Measurements from ENCODE around the gene SEC23B. TPM values are rescaled to one million over a fixed set of nuclear protein-coding genes. Genes with fewer than 3 reads are reported as not detected.
A peak's percentile ranks its signal among the peaks of the same experiment; 100 is the strongest.

Gene SEC23B
- total RNA-seq (2021; fragmentation: NEBNext Ultra II Directional; extraction: Animal tissue kit (Norgen Biotek cat#: 25700)) = 61.2 and 62.8 TPM in 2 replicates
- polyA plus RNA-seq (2011; rRNA removed) = 49.6 and 53.3 TPM in 2 replicates
- polyA plus RNA-seq (2011; cell fraction: cytosol; rRNA removed) = 59.5 TPM
- 52.9 TPM for polyA plus RNA-seq (2011; cell fraction: nucleus; rRNA removed)
- 50.0 to 67.3 TPM (median 61.8 TPM) in 4 replicates for polyA plus RNA-seq (2012, experiment 1 of 2)
- 13.8 TPM for polyA plus RNA-seq (2012, experiment 2 of 2)
- polyA plus RNA-seq (2013, experiment 1 of 2) = 30.8 TPM
- polyA plus RNA-seq (2013, experiment 2 of 2) = 31.0 TPM
- 111 and 178 TPM in 2 replicates for polyA minus RNA-seq (2011; rRNA and poly(A)+ RNA removed)
- 39.0 TPM for polyA minus RNA-seq (2011; cell fraction: cytosol; rRNA and poly(A)+ RNA removed)
- 48.4 TPM for polyA minus RNA-seq (2011; cell fraction: nucleus; rRNA and poly(A)+ RNA removed)
- long read RNA-seq, experiment 1, transcript SEC23B-204 (20 exons, 3,484 nt) = major isoform, 12 of 63 reads
- long read RNA-seq, experiment 1, partial matches to known transcripts = 42 of 63 reads
- long read RNA-seq, experiment 1, other reads (novel, unspliced or antisense) = 5 of 63 reads
- long read RNA-seq, experiment 2, transcript SEC23B-204 (20 exons, 3,484 nt) = minor isoform, 14 of 45 reads
- long read RNA-seq, experiment 2, transcript SEC23B-202 (20 exons, 3,464 nt) = major isoform, 19 of 45 reads
- long read RNA-seq, experiment 2, partial matches to known transcripts = 8 of 45 reads
- long read RNA-seq, experiment 2, other reads (novel, unspliced or antisense) = 2 of 45 reads

GRCh38 chr20:18507218-18508191 lies at the start of gene SEC23B:
TSS of gene SEC23B (plus strand) at chr20:18507940. CDS start at chr20:18510836, 2,896 bp downstream.
- H3K79me1 ChIP-seq (ENCODE audit: low read depth, low read length) = no peaks in the 10 kb centered on the region; the same call in 1 of the 2 replicates
- 2% methylated on average over 69 of the region's 69 CpGs; no CpG with 5 or more reads in 1 of the 2 experiments for WGBS, 2 experiments (ENCODE audit: extremely low coverage in 1 of 2, insufficient coverage in 1 of 2, insufficient read length in 1 of 2, insufficient replicate concordance in 2 of 2, low coverage in 1 of 2, low lambda C conversion rate in 2 of 2, missing lambda C conversion rate in 1 of 2)
- peaks cover 0 to 1% of the 10 kb centered on the region in 2 experiments for H4K20me1 ChIP-seq (replicated peaks in 1 of 2; ENCODE audit: control insufficient read depth in 1 of 2, insufficient read depth in 2 of 2, low read length in 2 of 2)
- FAIRE-seq = peak; percentile 79
- H3K18ac ChIP-seq (ENCODE audit: extremely low read depth, low read length) = peak within 1 kb of the TSS; percentile 96; the same call in 1 of the 2 replicates
- no peak within 1 kb of the TSS for H3K4ac ChIP-seq (replicated peaks; ENCODE audit: insufficient read length, low read depth, low read length)
- H3K4me1 ChIP-seq (replicated peaks in 1 of 4; ENCODE audit: control insufficient read depth in 3 of 4, insufficient read depth in 4 of 4, low read length in 3 of 4) = peaks cover 0 to 6% (median 2%) of the 10 kb centered on the region in 4 experiments; a peak in 4 of 7 replicates
- CTCF ChIA-PET (ENCODE audit: partially characterized antibody) = interaction anchor here (1.1 to 2.5 kb wide), 8 partner anchors 11 to 95 kb away, joined by 3 to 5 read pairs (median 3); partner anchors contain the start of gene RBBP9
- H3K27ac ChIP-seq (ENCODE audit: low read depth, low read length) = peak within 1 kb of the TSS; percentile 98
- H2BK12ac ChIP-seq (ENCODE audit: low read depth, low read length) = peak within 1 kb of the TSS; percentile 98
- no peak within 1 kb of the TSS for H3K14ac ChIP-seq (ENCODE audit: insufficient read length)
- peaks cover 3% of the 10 kb centered on the region; the same call in 1 of the 2 replicates for H3K23me2 ChIP-seq (ENCODE audit: low read depth, low read length)
- no peaks in the 10 kb centered on the region for H3K9me3 ChIP-seq (ENCODE audit: insufficient read depth in 2 of 2, low read depth in 1 of 2, low read length in 1 of 2)
- peak within 1 kb of the TSS; percentile 86 to 97 (median 94) for H3K9ac ChIP-seq (replicated peaks in 1 of 4; ENCODE audit: extremely low read depth in 1 of 4, low read depth in 3 of 4, low read length in 3 of 4)
- peak within 1 kb of the TSS; percentile 73 to 88 (median 80) for H3K4me3 ChIP-seq (ENCODE audit: extremely low read depth in 1 of 4, insufficient read depth in 2 of 4, low read depth in 3 of 4, low read length in 4 of 4)
- POLR2A ChIA-PET (ENCODE audit: partially characterized antibody) = interaction anchor here (0.7 to 4.9 kb wide), 18 partner anchors 7 to 219 kb away, joined by 3 to 55 read pairs (median 4); partner anchors contain the start of genes DZANK1, POLR3F, RBBP9 and SMIM26
- no peaks in the 10 kb centered on the region for H3K27me3 ChIP-seq (replicated peaks in 1 of 4; ENCODE audit: control insufficient read depth in 3 of 4, extremely low read depth in 1 of 4, insufficient read depth in 3 of 4, low read length in 3 of 4)
- H2BK120ac ChIP-seq (replicated peaks; ENCODE audit: low read depth, low read length) = peak within 1 kb of the TSS; percentile 81
- peaks cover 0 to 19% of the 10 kb centered on the region in 2 experiments; a peak in 3 of 4 replicates for H3K79me2 ChIP-seq (ENCODE audit: control insufficient read depth in 1 of 2, insufficient read depth in 2 of 2, low read length in 2 of 2)
- peak within 1 kb of the TSS; percentile 99 for H4K91ac ChIP-seq (replicated peaks; ENCODE audit: insufficient read length, low read length)
- H4K8ac ChIP-seq (ENCODE audit: extremely low read depth, insufficient read depth, low read length) = peak within 1 kb of the TSS; percentile 99; the same call in 1 of the 2 replicates
- peak within 1 kb of the TSS; percentile 96 for H4K5ac ChIP-seq (ENCODE audit: insufficient read length, low read depth, low read length)
- peak within 1 kb of the TSS; percentile 99 for H2BK5ac ChIP-seq (ENCODE audit: low read depth, low read length)
- no peak within 1 kb of the TSS for H2AK5ac ChIP-seq (ENCODE audit: low read depth, low read length)
- peaks cover 4 to 27% (median 14%) of the 10 kb centered on the region in 4 experiments; a peak in 6 of 8 replicates for H3K36me3 ChIP-seq (ENCODE audit: control insufficient read depth in 2 of 4, insufficient read depth in 4 of 4, low read length in 3 of 4)
- no peak within 1 kb of the TSS for H3K23ac ChIP-seq (ENCODE audit: insufficient read length)
- no peak within 1 kb of the TSS for H2BK15ac ChIP-seq (ENCODE audit: low read length)
- H3K4me2 ChIP-seq (ENCODE audit: insufficient read depth in 1 of 2, low read depth in 2 of 2, low read length in 2 of 2) = peak within 1 kb of the TSS; percentile 80 to 93
- H2BK20ac ChIP-seq (ENCODE audit: low read length) = no peak within 1 kb of the TSS
- peak within 1 kb of the TSS; percentile 38 for H2AFZ ChIP-seq (ENCODE audit: low read length)
- H3K56ac ChIP-seq (replicated peaks; ENCODE audit: insufficient read length, low read depth, low read length) = peak within 1 kb of the TSS; percentile 99
- DNase-seq (ENCODE audit: low read depth in 1 of 2, low spot score in 2 of 2) = peak; percentile 94 to 95
- TF ChIP-seq RNF2 (IDR thresholded peaks at IDR 0.05; ENCODE audit: borderline replicate concordance, low read depth, low read length, missing control alignments, poor library complexity, severe bottlenecking) = no peak
- peak; percentile 69 to 95; a peak in 3 of 4 replicates for TF ChIP-seq SIN3A (conservative IDR thresholded peaks at IDR 0.05 in 1 of 2, IDR thresholded peaks at IDR 0.05 in 1 of 2; ENCODE audit: low read depth in 1 of 2, low read length in 2 of 2)
- TF ChIP-seq CEBPB (IDR thresholded peaks at IDR 0.05; ENCODE audit: low read depth, low read length) = no peak
- TF ChIP-seq MAFK (IDR thresholded peaks at IDR 0.05; ENCODE audit: low read depth, low read length) = no peak

All from H1 (cell line).